T-helper 1 cell treated with Interleukin-12 subunit alpha and Interleukin-12 subunit beta and Interleukin-4 antibody, amounts not matched to agents 30 μg/mL and 1 μg/mL, for 36 hours (primary cell): ENCODE measurements around the gene MYO1E.
A peak's percentile ranks its signal among the peaks of the same experiment; 100 is the strongest.

Source experiments
- H3K27ac Mint-ChIP-seq: one replicate; pipeline ENCODE4 v1.8.0; 2021; ENCODE audit warnings: mild to moderate bottlenecking, mixed read lengths
- H3K27me3 Mint-ChIP-seq: one replicate; pipeline ENCODE4 v1.8.0; 2021; ENCODE audit warnings: low read depth, mixed read lengths
- H3K36me3 Mint-ChIP-seq: one replicate; pipeline ENCODE4 v1.8.0; 2021; ENCODE audit warnings: low read depth, mixed read lengths
- H3K4me1 Mint-ChIP-seq: one replicate; pipeline ENCODE4 v1.8.0; 2021; ENCODE audit warnings: low read depth, mixed read lengths
- H3K4me3 Mint-ChIP-seq: one replicate; pipeline ENCODE4 v1.8.0; 2021; ENCODE audit warnings: mild to moderate bottlenecking, moderate library complexity, mixed read lengths
- H3K9me3 Mint-ChIP-seq: one replicate; pipeline ENCODE4 v1.8.0; 2021; ENCODE audit warnings: mixed read lengths

The MYO1E gene

DNA sequence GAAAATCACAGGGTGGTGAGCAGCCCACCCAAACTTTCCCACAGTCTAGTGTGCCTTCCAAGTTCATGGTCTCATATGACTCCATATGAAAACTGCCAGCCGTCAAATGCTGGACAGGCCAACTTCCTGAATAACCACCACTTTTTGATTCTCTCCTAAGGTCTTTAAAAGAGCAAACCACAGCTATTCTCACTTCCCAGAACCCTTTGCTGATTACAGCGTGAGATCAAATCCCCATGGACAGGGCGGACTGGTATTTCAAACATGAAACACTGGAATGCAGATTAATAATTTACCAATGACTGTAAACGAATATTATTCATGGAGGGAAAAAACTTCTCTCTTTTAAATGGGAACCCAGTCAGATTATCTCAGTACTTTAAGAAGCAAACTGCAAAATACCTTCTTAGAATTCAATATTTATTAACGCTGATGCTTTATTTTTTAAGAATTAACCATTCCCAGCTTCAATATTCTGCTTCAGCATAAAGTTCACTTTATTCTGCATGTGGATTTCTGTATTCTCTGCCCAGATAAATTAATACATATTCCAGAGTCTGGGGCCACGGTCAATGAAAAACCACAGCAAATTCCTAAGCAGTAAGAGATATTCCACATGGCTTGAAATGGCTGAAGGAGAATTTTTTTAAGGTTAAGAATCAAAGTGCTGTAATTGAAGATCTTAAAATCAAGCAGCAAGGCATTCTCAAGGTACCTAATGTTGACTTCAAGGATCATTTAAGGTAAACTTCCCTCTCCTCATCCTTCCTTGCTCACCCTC, 42.9 kb downstream of the MYO1E start:
- H3K27me3 Mint-ChIP-seq: peaks cover 30% of the 10 kb centered on the region
- H3K4me1 Mint-ChIP-seq: peaks cover 9% of the 10 kb centered on the region
- H3K4me3 Mint-ChIP-seq: no peak overlapping the region
- no peak overlapping the region for H3K27ac Mint-ChIP-seq
- H3K36me3 Mint-ChIP-seq: no peaks in the 10 kb centered on the region
- no peaks in the 10 kb centered on the region for H3K9me3 Mint-ChIP-seq

DNA sequence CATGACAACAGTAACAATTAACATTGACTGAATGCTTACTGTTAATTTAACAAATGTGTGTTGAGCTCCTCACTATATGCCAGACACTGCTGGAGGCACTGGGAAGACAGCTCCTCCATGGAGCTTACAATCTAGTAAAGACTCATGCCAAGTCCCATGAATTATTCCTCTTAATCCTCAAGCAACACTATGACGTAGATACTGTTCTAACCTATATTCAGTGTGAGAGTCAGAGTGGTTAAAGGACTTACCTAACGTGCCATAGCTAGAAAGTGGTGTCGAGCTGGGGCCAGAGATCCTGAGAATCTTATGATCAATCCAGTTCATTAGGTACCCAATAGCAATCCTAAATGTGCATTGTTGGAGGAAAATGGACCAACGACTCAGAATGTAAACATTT, 43.6 kb downstream of the MYO1E start:
- no peaks in the 10 kb centered on the region for H3K36me3 Mint-ChIP-seq
- peaks cover 35% of the 10 kb centered on the region for H3K27me3 Mint-ChIP-seq
- no peaks in the 10 kb centered on the region for H3K9me3 Mint-ChIP-seq
- H3K4me3 Mint-ChIP-seq: no peak overlapping the region
- H3K4me1 Mint-ChIP-seq: peaks cover 9% of the 10 kb centered on the region
- no peak overlapping the region for H3K27ac Mint-ChIP-seq

DNA sequence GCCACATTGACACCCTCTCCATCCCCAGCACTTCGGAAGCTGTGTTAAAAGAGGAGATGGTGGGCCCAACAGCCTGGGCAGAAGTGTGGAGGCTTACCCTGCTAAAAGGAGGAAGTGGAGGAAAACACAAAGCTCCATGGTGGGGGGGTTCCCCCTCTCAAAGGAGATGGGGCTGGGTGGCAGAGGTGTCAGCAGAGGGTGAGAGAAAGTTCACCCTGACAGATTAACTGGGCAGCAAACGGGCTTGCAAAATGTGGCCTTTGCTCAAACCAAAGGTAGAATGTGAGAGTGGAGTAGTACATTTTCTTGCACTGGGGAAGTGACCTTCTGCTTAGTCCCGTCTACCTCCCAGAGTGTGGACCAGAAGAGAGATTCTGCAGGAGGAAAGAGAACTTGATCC, 44.7 kb downstream of the MYO1E start:
- peaks cover 35% of the 10 kb centered on the region for H3K27me3 Mint-ChIP-seq
- no peak overlapping the region for H3K4me3 Mint-ChIP-seq
- H3K4me1 Mint-ChIP-seq: peaks cover 9% of the 10 kb centered on the region
- no peaks in the 10 kb centered on the region for H3K36me3 Mint-ChIP-seq
- no peak overlapping the region for H3K27ac Mint-ChIP-seq
- H3K9me3 Mint-ChIP-seq: no peaks in the 10 kb centered on the region

DNA sequence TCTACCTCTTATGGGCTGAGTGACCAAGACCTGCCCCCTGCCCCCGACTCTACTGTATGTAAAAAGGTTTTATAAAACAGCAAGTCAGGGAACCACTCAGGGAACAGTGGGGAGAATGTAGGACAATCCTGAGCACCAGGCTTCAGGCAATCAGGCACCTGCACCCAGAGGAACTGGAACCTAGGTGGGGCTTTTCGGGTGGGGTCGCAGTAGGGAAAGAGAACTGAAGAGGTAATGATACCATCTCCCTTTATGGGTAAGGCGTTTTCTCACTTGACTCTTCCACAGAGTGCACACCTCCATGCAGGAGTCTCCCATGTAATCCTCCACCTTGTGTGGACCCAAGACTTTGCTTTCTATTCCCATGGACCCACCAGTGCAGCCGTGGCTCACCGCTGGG, 45.8 kb downstream of the MYO1E start:
- H3K4me1 Mint-ChIP-seq: peaks cover 14% of the 10 kb centered on the region
- H3K27ac Mint-ChIP-seq: no peak overlapping the region
- no peak overlapping the region for H3K4me3 Mint-ChIP-seq
- H3K36me3 Mint-ChIP-seq: no peaks in the 10 kb centered on the region
- peaks cover 35% of the 10 kb centered on the region for H3K27me3 Mint-ChIP-seq
- no peaks in the 10 kb centered on the region for H3K9me3 Mint-ChIP-seq

DNA sequence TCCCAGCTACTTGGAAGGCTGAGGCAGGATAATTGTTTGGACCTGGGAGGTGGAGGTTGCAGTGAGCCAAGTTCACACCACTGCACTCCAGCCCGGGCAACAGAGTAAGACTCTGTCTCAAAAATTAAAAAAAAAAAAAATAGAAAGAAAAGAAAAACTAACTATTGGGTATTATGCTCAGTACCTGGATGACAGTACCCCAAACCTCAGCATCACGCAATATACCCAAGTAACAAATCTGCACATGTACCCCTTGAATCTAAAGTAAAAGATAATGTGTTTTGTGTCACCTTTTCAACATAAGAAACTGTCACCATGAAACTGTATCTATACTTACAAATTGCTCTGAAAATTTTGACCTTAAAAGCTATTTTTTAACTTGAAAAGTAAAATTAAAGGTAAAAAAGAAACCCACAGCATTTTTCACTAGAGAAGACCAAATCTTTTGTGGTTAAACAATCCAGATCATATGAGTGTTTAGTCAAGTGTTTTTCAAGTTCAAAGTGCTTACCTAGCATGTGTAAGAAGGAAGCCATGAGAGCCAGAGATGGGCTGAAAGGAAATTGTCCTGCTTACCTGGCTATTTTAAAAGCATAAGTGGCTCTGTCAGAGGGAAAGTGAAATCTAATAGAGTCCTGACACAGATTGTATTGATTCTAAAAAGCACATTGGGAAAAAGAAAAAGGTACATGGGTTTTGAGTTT, 50.5 kb downstream of the MYO1E start:
- peak overlapping the region; percentile 19 for H3K27ac Mint-ChIP-seq
- peaks cover 6% of the 10 kb centered on the region for H3K9me3 Mint-ChIP-seq
- no peak overlapping the region for H3K4me3 Mint-ChIP-seq
- peaks cover 5% of the 10 kb centered on the region for H3K27me3 Mint-ChIP-seq
- peaks cover 6% of the 10 kb centered on the region for H3K36me3 Mint-ChIP-seq
- peaks cover 11% of the 10 kb centered on the region for H3K4me1 Mint-ChIP-seq

DNA sequence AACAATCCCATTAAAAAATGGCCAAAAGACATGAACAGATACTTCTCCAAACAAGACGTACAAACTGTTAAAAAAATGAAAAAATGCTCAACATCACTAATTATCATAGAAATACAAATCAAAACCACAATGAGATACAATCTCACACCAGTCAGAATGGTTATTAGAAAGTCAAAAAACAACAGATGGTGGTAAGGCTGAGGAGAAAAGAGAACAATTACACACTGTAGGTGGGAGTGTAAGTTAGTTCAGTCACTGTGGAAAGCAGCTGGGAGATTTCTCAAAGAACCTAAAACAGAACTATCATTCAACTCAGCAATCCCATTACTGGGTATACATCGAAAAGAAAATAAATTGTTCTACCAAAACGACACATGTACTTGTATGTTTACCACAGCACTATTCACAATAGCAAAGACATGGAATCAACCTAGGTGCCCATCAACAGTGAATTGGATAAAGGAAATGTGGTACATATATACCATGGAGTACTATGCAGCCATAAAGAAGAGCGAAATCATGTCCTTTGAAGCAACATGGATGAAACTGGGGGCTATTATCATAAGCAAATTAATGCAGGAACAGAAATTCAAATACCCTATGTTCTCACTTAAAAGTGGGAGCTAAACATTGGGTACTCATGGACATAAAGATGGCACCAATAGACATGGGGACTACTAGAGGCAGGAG, 51.5 kb downstream of the MYO1E start:
- Mint-ChIP-seq H3K9me3 (peaks cover 6% of the 10 kb centered on the region), H3K4me3 (no peak overlapping the region), H3K4me1 (peaks cover 13% of the 10 kb centered on the region), H3K36me3 (peaks cover 6% of the 10 kb centered on the region), H3K27ac (no peak overlapping the region), H3K27me3 (peaks cover 5% of the 10 kb centered on the region)

DNA sequence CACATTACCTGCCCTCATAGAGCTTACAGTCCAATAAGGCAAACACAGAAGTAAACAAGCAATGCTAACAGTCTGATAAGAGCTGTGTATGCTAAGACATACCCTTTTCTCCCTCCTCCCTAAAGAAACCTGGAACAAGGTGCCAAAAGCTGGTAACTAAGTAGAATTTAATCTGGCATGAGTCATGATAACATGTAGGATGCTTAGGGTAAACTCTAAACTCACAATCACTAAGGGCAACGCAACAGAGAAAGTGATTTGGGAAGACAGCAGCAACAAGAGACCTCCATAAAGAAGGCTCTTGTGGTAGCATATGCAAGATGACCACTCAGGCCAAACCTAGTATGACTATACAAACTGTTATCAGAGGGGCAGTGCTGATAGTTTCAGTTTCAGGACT, 55.5 kb downstream of the MYO1E start:
- H3K36me3 Mint-ChIP-seq: peaks cover 6% of the 10 kb centered on the region
- peaks cover 6% of the 10 kb centered on the region for H3K9me3 Mint-ChIP-seq
- H3K4me3 Mint-ChIP-seq: no peak overlapping the region
- H3K27me3 Mint-ChIP-seq: no peaks in the 10 kb centered on the region
- H3K27ac Mint-ChIP-seq: no peak overlapping the region
- peaks cover 17% of the 10 kb centered on the region for H3K4me1 Mint-ChIP-seq

DNA sequence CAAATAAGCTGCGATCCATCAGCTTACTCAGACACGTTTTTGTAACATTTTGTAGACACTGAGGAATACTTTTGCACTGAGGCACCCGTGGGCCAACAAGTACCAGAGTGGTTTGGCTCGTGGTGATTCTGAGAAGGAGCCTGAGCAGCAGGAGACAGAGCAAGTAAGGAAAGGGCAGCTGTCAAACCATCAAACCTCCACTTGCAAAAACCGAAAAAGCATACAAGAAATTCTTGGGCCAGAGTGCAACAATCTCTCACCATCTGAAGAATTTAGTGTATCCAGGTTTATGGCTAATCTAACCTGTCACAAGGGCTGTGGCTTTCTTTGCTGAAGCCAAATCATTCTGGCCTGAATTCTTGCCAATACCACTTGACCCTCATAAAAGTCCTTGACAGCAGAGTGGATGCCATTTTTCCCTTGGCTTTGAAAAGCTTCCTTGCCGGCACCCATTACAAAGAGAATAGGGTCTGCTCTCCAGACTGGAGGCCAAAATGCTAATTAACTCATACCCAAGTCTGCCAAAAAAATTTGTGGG, 56.7 kb downstream of the MYO1E start:
- Mint-ChIP-seq H3K27me3 (peaks cover 1% of the 10 kb centered on the region), H3K4me1 (peaks cover 14% of the 10 kb centered on the region), H3K4me3 (no peak overlapping the region), H3K9me3 (peaks cover under 1% of the 10 kb centered on the region), H3K27ac (no peak overlapping the region), H3K36me3 (peaks cover 3% of the 10 kb centered on the region)

DNA sequence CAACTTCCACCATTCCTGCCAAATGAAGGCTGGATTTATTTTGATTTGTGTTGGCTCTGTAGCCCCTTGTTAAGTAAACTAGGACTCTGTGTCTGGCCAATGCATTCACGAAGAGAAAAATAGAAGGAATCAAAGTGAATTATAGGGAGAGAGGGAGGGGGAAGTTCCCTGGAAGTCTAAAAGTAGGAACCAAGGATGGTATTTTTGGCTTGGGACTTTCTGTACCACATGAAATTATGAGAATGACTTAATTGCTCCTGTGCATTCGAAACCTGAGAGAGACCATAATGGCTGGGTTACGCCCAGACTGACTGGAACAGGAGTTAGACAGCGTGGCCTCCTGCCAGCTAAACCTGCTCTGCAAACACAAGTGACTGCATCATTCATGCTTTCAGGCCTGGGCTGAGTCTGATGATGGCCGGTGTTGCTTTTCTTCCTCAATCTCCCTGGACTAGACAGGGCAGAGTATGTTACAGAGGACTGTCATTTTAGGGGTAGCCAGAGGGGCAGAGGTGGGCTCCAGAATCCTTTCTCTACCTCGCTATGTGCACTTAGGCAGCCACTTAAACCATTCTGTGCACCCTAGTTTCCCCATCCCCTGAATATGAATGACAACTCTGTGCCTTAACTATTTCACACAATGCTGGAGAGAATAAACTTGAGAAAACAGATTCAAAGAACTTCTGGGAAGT, 58.9 kb downstream of the MYO1E start:
- peaks cover 4% of the 10 kb centered on the region for H3K27me3 Mint-ChIP-seq
- H3K27ac Mint-ChIP-seq: no peak overlapping the region
- no peak overlapping the region for H3K4me3 Mint-ChIP-seq
- peaks cover 1% of the 10 kb centered on the region for H3K36me3 Mint-ChIP-seq
- H3K4me1 Mint-ChIP-seq: peaks cover 11% of the 10 kb centered on the region
- no peaks in the 10 kb centered on the region for H3K9me3 Mint-ChIP-seq

DNA sequence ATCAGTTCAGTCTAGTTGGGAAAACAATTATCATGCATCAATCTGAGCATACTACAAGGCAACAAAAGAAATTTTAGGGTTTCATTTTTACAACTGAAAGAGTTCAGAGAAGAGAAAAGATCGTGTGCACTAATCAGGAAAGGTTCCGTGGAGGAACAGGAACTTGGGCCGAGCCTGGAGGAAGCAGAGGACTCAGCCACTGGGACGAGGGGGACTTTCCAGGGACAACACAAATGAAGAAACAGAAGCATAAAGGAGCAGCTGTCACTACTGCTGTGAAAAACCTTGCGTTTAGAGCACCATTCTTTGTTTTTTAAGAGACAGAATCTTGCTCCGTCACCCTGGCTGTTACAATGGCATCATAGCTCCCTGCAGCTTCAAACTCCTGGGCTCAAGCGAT, 60.5 kb downstream of the MYO1E start:
- Mint-ChIP-seq H3K9me3 (no peaks in the 10 kb centered on the region), H3K27me3 (peaks cover 4% of the 10 kb centered on the region), H3K27ac (no peak overlapping the region), H3K4me3 (no peak overlapping the region), H3K36me3 (peaks cover 1% of the 10 kb centered on the region), H3K4me1 (peaks cover 11% of the 10 kb centered on the region)

DNA sequence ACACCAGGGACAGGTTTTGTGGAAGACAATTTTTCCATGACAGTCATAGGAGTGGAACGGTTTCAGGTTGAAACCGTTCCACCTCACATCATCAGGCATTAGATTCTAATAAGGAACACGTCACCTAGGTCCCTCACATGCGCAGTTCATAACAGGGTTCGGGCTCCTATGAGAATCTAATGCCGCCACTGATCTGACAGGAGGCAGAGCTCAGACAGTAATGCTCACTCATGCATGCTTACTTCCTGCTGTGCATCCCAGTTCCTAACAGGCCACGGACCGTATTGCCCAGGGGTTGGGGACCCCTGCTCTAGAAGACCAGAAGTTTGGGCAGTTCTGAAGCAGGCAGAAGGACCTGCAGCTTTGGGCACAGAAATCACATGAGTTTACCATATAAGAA, 61.5 kb downstream of the MYO1E start:
- Mint-ChIP-seq H3K36me3 (peaks cover 1% of the 10 kb centered on the region), H3K27ac (no peak overlapping the region), H3K4me3 (no peak overlapping the region), H3K9me3 (no peaks in the 10 kb centered on the region), H3K27me3 (peaks cover 7% of the 10 kb centered on the region), H3K4me1 (peaks cover 10% of the 10 kb centered on the region)

DNA sequence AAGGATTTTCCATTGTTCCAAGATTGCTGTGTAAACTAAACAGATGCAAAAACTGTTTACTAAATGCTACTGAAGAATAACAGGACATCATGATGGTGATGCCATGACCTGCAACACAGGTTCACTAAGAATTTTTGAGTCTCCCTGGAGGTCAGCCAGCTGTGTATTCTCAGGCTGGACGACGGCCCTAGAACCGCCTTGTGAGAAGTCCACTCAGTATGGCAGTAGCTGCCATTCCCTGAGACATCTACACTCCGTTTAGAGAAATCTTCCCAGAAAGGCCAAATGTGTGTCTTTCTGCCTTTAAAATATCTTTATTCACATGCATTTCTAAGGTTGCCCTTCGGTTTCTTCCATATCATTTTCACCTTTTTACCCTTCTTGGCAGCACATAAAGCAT, 63.3 kb downstream of the MYO1E start:
- peaks cover 8% of the 10 kb centered on the region for H3K4me1 Mint-ChIP-seq
- peaks cover 1% of the 10 kb centered on the region for H3K36me3 Mint-ChIP-seq
- no peak overlapping the region for H3K27ac Mint-ChIP-seq
- H3K27me3 Mint-ChIP-seq: peaks cover 7% of the 10 kb centered on the region
- H3K4me3 Mint-ChIP-seq: no peak overlapping the region
- H3K9me3 Mint-ChIP-seq: no peaks in the 10 kb centered on the region

DNA sequence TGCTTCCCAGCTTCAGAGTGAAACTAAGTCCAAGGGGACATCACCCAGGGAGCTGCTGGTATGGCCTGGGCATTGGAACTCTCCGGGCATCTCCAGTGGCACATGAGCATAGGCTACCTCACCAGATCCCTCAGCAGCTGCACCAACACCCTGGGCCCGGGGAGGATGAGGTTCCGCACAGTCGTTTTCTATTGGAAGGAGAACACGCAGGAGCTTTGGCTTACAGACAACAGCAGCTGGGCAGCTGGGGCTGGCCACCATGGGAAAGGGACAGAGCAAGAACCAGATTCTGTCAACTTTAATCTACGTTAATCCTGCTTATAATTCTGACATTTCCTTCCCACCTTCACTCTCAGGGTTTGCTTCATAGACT, 65.5 kb downstream of the MYO1E start:
- no peak overlapping the region for H3K4me3 Mint-ChIP-seq
- H3K27ac Mint-ChIP-seq: no peak overlapping the region
- peaks cover 10% of the 10 kb centered on the region for H3K4me1 Mint-ChIP-seq
- no peaks in the 10 kb centered on the region for H3K9me3 Mint-ChIP-seq
- peaks cover 7% of the 10 kb centered on the region for H3K27me3 Mint-ChIP-seq
- peaks cover 1% of the 10 kb centered on the region for H3K36me3 Mint-ChIP-seq

DNA sequence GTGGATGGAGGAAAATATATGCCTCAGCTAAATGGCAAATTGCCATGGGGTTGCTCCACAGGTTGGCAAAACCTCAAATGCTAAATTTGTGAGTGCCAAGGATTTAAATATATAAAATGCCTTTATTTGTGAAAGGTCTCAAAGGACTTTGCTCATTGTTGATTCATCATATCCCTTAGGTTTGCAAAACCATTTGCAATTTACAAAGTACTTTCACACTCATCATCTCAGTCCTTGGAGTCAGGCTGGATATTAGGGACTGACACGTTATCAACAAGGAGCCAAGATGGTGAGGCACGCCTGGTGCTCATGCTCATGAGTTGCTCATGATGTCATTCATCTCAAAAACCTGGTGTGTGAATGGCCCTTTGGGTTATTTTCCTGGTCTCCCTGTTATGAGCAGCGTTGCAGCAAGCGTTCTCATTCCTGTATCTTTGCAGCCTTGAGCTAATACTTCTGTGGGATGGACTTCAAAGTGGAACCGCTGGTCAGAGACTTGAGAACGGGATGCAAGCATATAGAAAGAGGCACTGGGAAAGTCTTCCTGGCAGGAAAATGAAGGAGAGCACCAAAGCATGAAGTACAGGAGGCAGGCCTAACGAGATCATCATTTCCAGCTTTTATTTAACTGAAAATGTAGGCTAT, 66.0 kb downstream of the MYO1E start:
- peaks cover 3% of the 10 kb centered on the region for H3K36me3 Mint-ChIP-seq
- H3K27ac Mint-ChIP-seq: no peak overlapping the region
- no peaks in the 10 kb centered on the region for H3K9me3 Mint-ChIP-seq
- H3K27me3 Mint-ChIP-seq: peaks cover 7% of the 10 kb centered on the region
- H3K4me1 Mint-ChIP-seq: peaks cover 13% of the 10 kb centered on the region
- H3K4me3 Mint-ChIP-seq: no peak overlapping the region
